IMR-90 (cell line): Measurements from ENCODE around the gene RPL19. TPM values are rescaled to one million over a fixed set of nuclear protein-coding genes. Genes with fewer than 3 reads are reported as not detected.
A peak's percentile ranks its signal among the peaks of the same experiment; 100 is the strongest.

Experiments used
- ATAC-seq: fragments of 200-7000 bp; cut with Tn5 transposase; 2 replicates; pipeline ENCODE4 v1.9.1; 2020; ENCODE audit warnings: low read depth, mild to moderate bottlenecking, moderate library complexity
- BruUV-seq: library from RNA; stranded (reverse); fragments of 400-500 nt; replicated peaks from 2 replicates; lab custom pipeline; 2021; lab: Mats Ljungman, UMichigan
- CTCF ChIA-PET: fragments of 300-600 bp; formaldehyde crosslinking; extraction: SDS; loops from one replicate; lab custom pipeline; 2021; ENCODE audit warnings: antibody characterized with exemption; lab: Yijun Ruan, JAX
- POLR2A ChIA-PET: fragments of 300-600 bp; sonication (Branson Sonifier 250); formaldehyde crosslinking; loops from one replicate; lab custom pipeline; 2022; ENCODE audit warnings: antibody characterized with exemption; ENCODE audit not compliant: unreplicated experiment; lab: Charles Lee
- DNase-seq: peaks from one replicate; pipeline ENCODE4 v3.0.0; 2013
- H2AFZ ChIP-seq: replicated peaks from 2 replicates; pipeline ENCODE3; 2013; ENCODE audit warnings: low read length, mild to moderate bottlenecking; ENCODE audit not compliant: poor library complexity
- H2AK5ac ChIP-seq: 2 replicates; pipeline ENCODE4 v1.6.1; 2013; ENCODE audit warnings: low read depth, low read length, inconsistent platforms
- H2AK9ac ChIP-seq: replicated peaks from 2 replicates; pipeline ENCODE3; 2013; ENCODE audit warnings: mild to moderate bottlenecking, low read depth, low read length, moderate library complexity; ENCODE audit not compliant: poor library complexity
- H2BK120ac ChIP-seq: 2 replicates; pipeline ENCODE4 v1.6.1; 2013; ENCODE audit warnings: low read depth, low read length, inconsistent platforms
- H2BK15ac ChIP-seq: 3 replicates; pipeline ENCODE4 v1.6.1; 2013; ENCODE audit warnings: low read depth, low read length, inconsistent platforms
- H2BK20ac ChIP-seq: 2 replicates; pipeline ENCODE4 v1.6.1; 2013; ENCODE audit warnings: low read depth, mild to moderate bottlenecking, inconsistent platforms, low read length, moderate library complexity
- H2BK5ac ChIP-seq: 2 replicates; pipeline ENCODE4 v1.6.1; 2013; ENCODE audit warnings: mild to moderate bottlenecking, low read depth, low read length, inconsistent platforms; ENCODE audit not compliant: poor library complexity, severe bottlenecking
- H3K14ac ChIP-seq: replicated peaks from 2 replicates; pipeline ENCODE4 v1.6.1; 2013; ENCODE audit warnings: low read depth, low read length, inconsistent platforms
- H3K18ac ChIP-seq: 2 replicates; pipeline ENCODE4 v1.6.1; 2013; ENCODE audit warnings: low read depth, low read length, control low read depth
- H3K23ac ChIP-seq: 2 replicates; pipeline ENCODE4 v1.6.1; 2013; ENCODE audit warnings: low read depth, low read length, inconsistent platforms
- H3K27ac ChIP-seq: 2 replicates; pipeline ENCODE4 v1.5.1; 2013; ENCODE audit warnings: mild to moderate bottlenecking, control low read depth, low read length; ENCODE audit not compliant: insufficient read depth
- H3K27me3 ChIP-seq: 2 replicates; pipeline ENCODE4 v1.6.1; 2013; ENCODE audit warnings: low read length; ENCODE audit not compliant: control insufficient read depth, insufficient read depth
- H3K36me3 ChIP-seq: 2 replicates; pipeline ENCODE4 v1.6.1; 2013; ENCODE audit warnings: low read length, mixed read lengths; ENCODE audit not compliant: control insufficient read depth, insufficient read depth
- H3K4ac ChIP-seq: 2 replicates; pipeline ENCODE4 v1.6.1; 2013; ENCODE audit warnings: low read depth, low read length, inconsistent platforms
- H3K4me1 ChIP-seq: 2 replicates; pipeline ENCODE4 v1.6.1; 2013; ENCODE audit warnings: low read length, mixed read lengths; ENCODE audit not compliant: control insufficient read depth, insufficient read depth
- H3K4me2 ChIP-seq: 2 replicates; pipeline ENCODE4 v1.6.1; 2013; ENCODE audit warnings: low read depth, mild to moderate bottlenecking, control low read depth, low read length, moderate library complexity
- H3K4me3 ChIP-seq: 2 replicates; pipeline ENCODE4 v1.5.1; 2013; ENCODE audit warnings: low read depth, mild to moderate bottlenecking, control low read depth, low read length, moderate library complexity; ENCODE audit not compliant: insufficient read depth
- H3K56ac ChIP-seq: 2 replicates; pipeline ENCODE4 v1.6.1; 2013; ENCODE audit warnings: low read length, inconsistent platforms; ENCODE audit not compliant: insufficient read depth; ENCODE audit errors: extremely low read depth
- H3K79me1 ChIP-seq, 2 experiments: 2 replicates each; pipeline ENCODE4 v1.6.1; 2013; ENCODE audit warnings: low read length in 2 of 2, inconsistent platforms in 1 of 2, low read depth in 1 of 2
- H3K9ac ChIP-seq: 2 replicates; pipeline ENCODE4 v1.6.1; 2013; ENCODE audit warnings: low read depth, low read length, control low read depth
- H3K9me1 ChIP-seq: 2 replicates; pipeline ENCODE4 v1.6.1; 2013; ENCODE audit warnings: low read length, inconsistent platforms; ENCODE audit not compliant: insufficient read depth
- H3K9me3 ChIP-seq: 2 replicates; pipeline ENCODE4 v1.6.1; 2013; ENCODE audit warnings: low read length; ENCODE audit not compliant: control insufficient read depth, insufficient read depth
- H4K20me1 ChIP-seq: 2 replicates; pipeline ENCODE4 v1.6.1; 2013; ENCODE audit warnings: low read length, inconsistent platforms; ENCODE audit not compliant: insufficient read depth
- H4K5ac ChIP-seq: 2 replicates; pipeline ENCODE4 v1.6.1; 2013; ENCODE audit warnings: mild to moderate bottlenecking, low read depth, low read length, control low read depth
- H4K8ac ChIP-seq, 2 experiments: 2 replicates each; pipeline ENCODE4 v1.6.1; 2013; ENCODE audit warnings: low read depth in 2 of 2, low read length in 2 of 2, control low read depth in 1 of 2, inconsistent platforms in 1 of 2
- H4K91ac ChIP-seq: 2 replicates; pipeline ENCODE4 v1.6.1; 2013; ENCODE audit warnings: low read depth, low read length, inconsistent platforms; ENCODE audit not compliant: insufficient read depth
- FOS ChIP-seq: fragments of 150-350 bp; IDR thresholded peaks from 2 replicates; pipeline ENCODE4 v1.6.1; 2016; ENCODE audit warnings: low read depth, low read length
- RAD21 ChIP-seq: IDR thresholded peaks from 2 replicates; pipeline ENCODE4 v1.6.1; 2012; ENCODE audit warnings: low read length, improper control_type of control experiment
- WGBS, 2 experiments: methylation state at CpG; one replicate each; pipeline versions ENCODE4 v1.1.5 to v1.1.7; 2013; ENCODE audit warnings: missing lambda C conversion rate in 2 of 2; ENCODE audit not compliant: insufficient read length in 1 of 2; ENCODE audit errors: extremely low coverage in 2 of 2; 5-methylcytosine and 5-hydroxymethylcytosine counted together
- dilution Hi-C: fragments of 300-500 bp; cut with HindIII; formaldehyde crosslinking; loops from one replicate; pipeline ENCODE4 v1.14.3; 2018; ENCODE audit warnings: low sequenced_read_pairs; ENCODE audit not compliant: unreplicated experiment
- in situ Hi-C: fragments of 300-500 bp; cut with MboI; formaldehyde crosslinking; loops from 3 replicates; pipeline ENCODE4 v1.14.3; 2019; ENCODE audit warnings: low sequenced_read_pairs, inconsistent platforms, mixed read lengths
- intact Hi-C: fragments of 100-400 bp; cut with micrococcal nuclease; formaldehyde crosslinking; loops from 2 replicates; pipeline ENCODE4 v1.10.0; 2022
- polyA plus RNA-seq, 3 experiments: library from polyadenylated mRNA; depleted of rRNA; stranded (reverse); fragments of >200 nt; gene quantifications; 2 replicates each; pipeline ENCODE4 v1.2.3, GENCODE V29; 2012; ENCODE audit warnings: low replicate concordance in 1 of 3
- total RNA-seq: library from RNA; depleted of rRNA; stranded (reverse); fragments of >200 nt; gene quantifications from 2 replicates; pipeline ENCODE4 v1.2.3, GENCODE V29; 2012

Gene RPL19
- total and polyA plus RNA-seq, 2 of the 4 experiments (the other 2 are of a cell fraction): 2,101 to 2,466 TPM

GRCh38 chr17:39151943-39152818, 47.9 kb upstream of the RPL19 start:
- H2BK20ac ChIP-seq: no peak overlapping the region
- no peak overlapping the region for H2BK15ac ChIP-seq
- DNase-seq: no peak
- no peak overlapping the region for H3K27ac ChIP-seq
- POLR2A ChIA-PET: no interaction called here
- no peak overlapping the region; a peak in 1 of 4 replicates for H4K8ac ChIP-seq
- peaks cover 4% of the 10 kb centered on the region; the same call in 1 of the 2 replicates for H4K20me1 ChIP-seq
- H3K79me1 ChIP-seq: no peaks in the 10 kb centered on the region
- H3K23ac ChIP-seq: no peak overlapping the region
- intact Hi-C loops (loop anchor here (2.0 kb wide), 1 partner anchor 235 kb away; no protein-coding TSS in a partner anchor), in situ Hi-C loops (loop anchor here (5.0 kb wide), 1 partner anchor 170 kb away; no protein-coding TSS in a partner anchor), dilution Hi-C loops (no loop called here)
- H3K9me1 ChIP-seq: no peaks in the 10 kb centered on the region
- H3K4me1 ChIP-seq: peaks cover 2% of the 10 kb centered on the region
- no peak overlapping the region for H2AK5ac ChIP-seq
- BruUV-seq: no TSS peak
- H4K5ac ChIP-seq: no peak overlapping the region
- no peak overlapping the region for H2BK5ac ChIP-seq
- no peaks in the 10 kb centered on the region for H3K36me3 ChIP-seq
- peak overlapping the region; percentile 82 for H2AFZ ChIP-seq
- no peak for ATAC-seq
- no peak overlapping the region for H3K14ac ChIP-seq
- no peak overlapping the region for H2BK120ac ChIP-seq
- WGBS, 2 experiments: 13% methylated on average over 3 of the region's 25 CpGs; no CpG with 5 or more reads in 1 of the 2 experiments
- H4K91ac ChIP-seq: no peak overlapping the region
- no peak overlapping the region for H3K4ac ChIP-seq
- peaks cover 20% of the 10 kb centered on the region for H3K27me3 ChIP-seq
- H3K18ac ChIP-seq: no peak overlapping the region
- no peak for TF ChIP-seq RAD21
- no peak for TF ChIP-seq FOS
- no peak overlapping the region for H3K9ac ChIP-seq
- peak overlapping the region; percentile 61 for H3K4me2 ChIP-seq
- CTCF ChIA-PET: interaction anchor here (0.6 to 2.6 kb wide), 14 partner anchors 12 to 321 kb away, joined by 3 to 53 read pairs (median 4); partner anchors contain the start of gene LASP1NB
- no peak overlapping the region for H3K4me3 ChIP-seq
- no peak overlapping the region for H2AK9ac ChIP-seq
- no peaks in the 10 kb centered on the region for H3K9me3 ChIP-seq
- no peak overlapping the region for H3K56ac ChIP-seq
